Right atrium auricular region (tissue), 2 donors: ENCODE data around the gene KRTAP9-2. TPM values are rescaled to one million over a fixed set of nuclear protein-coding genes. Genes with fewer than 3 reads are reported as not detected.
"Not testable (repeated sequence)": the region's sequence is repeated elsewhere in the genome, so short reads cannot be mapped to it uniquely, and the experiment has no call there.

Source experiments
- DNase-seq: peaks from one replicate; pipeline ENCODE4 v3.0.0-alpha.2; 2019; ENCODE audit warnings: low spot score
- H3K27ac ChIP-seq, 2 donors: fragments of 200-600 bp; sonication (generic); 1 replicate in 1 of 2; 2 replicates in 1 of 2; pipeline ENCODE4 v1.5.1; 2016 to 2019
- H3K27me3 ChIP-seq, 2 donors: fragments of 200-600 bp; sonication (generic); one replicate each; pipeline versions ENCODE4 v1.5.1 to v1.6.0; 2017 to 2019
- H3K36me3 ChIP-seq: fragments of 200-600 bp; sonication (generic); one replicate; pipeline ENCODE4 v1.5.1; 2016
- H3K4me1 ChIP-seq, 2 donors: fragments of 200-600 bp; sonication (generic); one replicate each; pipeline versions ENCODE4 v1.5.1 to v1.6.0; 2017 to 2019
- H3K4me3 ChIP-seq, 2 donors: fragments of 200-600 bp; sonication (generic); 1 replicate in 1 of 2; 2 replicates in 1 of 2; pipeline ENCODE4 v1.5.1; 2017 to 2019; ENCODE audit warnings: mild to moderate bottlenecking in 1 of 2, moderate library complexity in 1 of 2
- H3K9me3 ChIP-seq, 2 donors: fragments of 200-600 bp; sonication (generic); one replicate each; pipeline ENCODE4 v1.5.1; 2019
- CTCF ChIP-seq, 2 donors: fragments of 200-600 bp; sonication (generic); IDR thresholded peaks; one replicate each; pipeline ENCODE4 v1.5.1; 2019; ENCODE audit warnings: antibody characterized with exemption in 2 of 2
- total RNA-seq, 2 donors: library from RNA; depleted of rRNA; stranded (reverse); fragments of >200 nt; gene quantifications; one replicate each; pipeline ENCODE4 v1.1.0, GENCODE V29; 2016

KRTAP9-2 gene
- total RNA-seq, 2 donors from 2014 or later: not detected

- H3K9me3 ChIP-seq: no peaks in the 10 kb centered on the region
- TF ChIP-seq CTCF (IDR thresholded peaks at IDR 0.05): no peak
- no peak for DNase-seq
- no peaks in the 10 kb centered on the region for H3K36me3 ChIP-seq
- no peak overlapping the region for H3K27ac ChIP-seq
- H3K4me3 ChIP-seq: no peak overlapping the region
- H3K27me3 ChIP-seq: no peaks in the 10 kb centered on the region
- H3K4me1 ChIP-seq: no peaks in the 10 kb centered on the region
Measured at GRCh38 chr17:41231731-41232130, 5.3 kb downstream of the KRTAP9-2 start.

GRCh38 chr17:41232399-41233105 is 6.1 kb downstream of the KRTAP9-2 start, which contains the start of gene KRTAP9-3:
Gene KRTAP9-3 (plus strand): TSS chr17:41232449. CDS start chr17:41232502, 53 bp downstream.
- not testable (repeated sequence) for H3K4me1 ChIP-seq, H3K27ac ChIP-seq, H3K36me3 ChIP-seq, DNase-seq, H3K4me3 ChIP-seq, H3K27me3 ChIP-seq, H3K9me3 ChIP-seq

DNA sequence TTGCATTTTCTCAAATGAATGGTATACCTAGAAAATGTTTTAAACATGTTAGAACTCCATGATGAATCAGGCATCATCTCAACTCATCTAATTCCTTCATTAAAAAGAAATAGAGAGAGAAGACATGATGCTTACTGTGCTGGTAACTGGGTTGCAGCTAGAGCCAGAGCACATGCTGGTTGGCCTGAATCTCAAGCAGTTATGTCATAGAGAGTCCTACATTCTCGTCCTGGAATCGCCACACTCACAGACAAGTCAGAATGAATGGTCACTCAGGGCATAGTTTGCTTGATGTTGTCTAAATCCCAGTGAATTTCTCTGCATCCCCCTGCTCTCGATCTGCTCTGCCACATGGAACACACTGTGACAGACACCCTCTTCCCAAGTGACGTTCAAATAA is 10.7 kb downstream of the KRTAP9-2 start:
- H3K9me3 ChIP-seq, H3K27ac ChIP-seq, H3K4me3 ChIP-seq, DNase-seq, H3K27me3 ChIP-seq, H3K36me3 ChIP-seq, H3K4me1 ChIP-seq: not testable (repeated sequence)

- H3K27ac ChIP-seq, H3K27me3 ChIP-seq, H3K9me3 ChIP-seq, DNase-seq, H3K36me3 ChIP-seq, H3K4me1 ChIP-seq, H3K4me3 ChIP-seq: not testable (repeated sequence)
Measured at GRCh38 chr17:41237949-41238437, 11.5 kb downstream of the KRTAP9-2 start, which contains the start of gene KRTAP9-8. Gene KRTAP9-8 (plus strand): TSS chr17:41237999. CDS start chr17:41238052, 53 bp downstream.

GRCh38 chr17:41246995-41247787 is 20.7 kb downstream of the KRTAP9-2 start:
- H3K9me3 ChIP-seq, H3K36me3 ChIP-seq, H3K27ac ChIP-seq, H3K27me3 ChIP-seq, DNase-seq, H3K4me3 ChIP-seq, H3K4me1 ChIP-seq: not testable (repeated sequence)

DNA sequence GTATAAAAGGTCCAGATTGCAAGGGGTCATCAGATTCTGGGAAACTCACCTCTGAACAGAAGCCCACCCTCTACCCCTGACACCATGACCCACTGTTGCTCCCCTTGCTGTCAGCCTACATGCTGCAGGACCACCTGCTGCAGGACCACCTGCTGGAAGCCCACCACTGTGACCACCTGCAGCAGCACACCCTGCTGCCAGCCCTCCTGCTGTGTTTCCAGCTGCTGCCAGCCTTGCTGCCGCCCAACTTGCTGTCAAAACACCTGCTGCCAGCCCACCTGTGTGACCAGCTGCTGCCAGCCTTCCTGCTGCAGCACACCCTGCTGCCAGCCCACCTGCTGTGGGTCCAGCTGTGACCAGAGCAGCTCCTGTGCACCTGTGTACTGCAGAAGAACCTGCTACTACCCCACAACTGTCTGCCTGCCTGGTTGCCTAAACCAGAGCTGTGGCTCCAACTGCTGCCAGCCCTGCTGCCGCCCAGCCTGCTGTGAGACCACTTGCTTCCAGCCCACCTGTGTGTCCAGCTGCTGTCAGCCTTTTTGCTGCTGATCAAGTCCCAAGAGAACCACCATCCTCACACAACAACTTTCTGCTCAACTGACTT is 23.3 kb downstream of the KRTAP9-2 start, which contains the start of gene KRTAP9-4:
Gene KRTAP9-4, plus strand, starts transcription at position 51 of the 604 bp plus-strand sequence. Its CDS starts 34 bp downstream, at position 85.
- not testable (repeated sequence) for H3K4me1 ChIP-seq, H3K27me3 ChIP-seq, H3K9me3 ChIP-seq, H3K36me3 ChIP-seq, H3K4me3 ChIP-seq, DNase-seq, H3K27ac ChIP-seq

DNA sequence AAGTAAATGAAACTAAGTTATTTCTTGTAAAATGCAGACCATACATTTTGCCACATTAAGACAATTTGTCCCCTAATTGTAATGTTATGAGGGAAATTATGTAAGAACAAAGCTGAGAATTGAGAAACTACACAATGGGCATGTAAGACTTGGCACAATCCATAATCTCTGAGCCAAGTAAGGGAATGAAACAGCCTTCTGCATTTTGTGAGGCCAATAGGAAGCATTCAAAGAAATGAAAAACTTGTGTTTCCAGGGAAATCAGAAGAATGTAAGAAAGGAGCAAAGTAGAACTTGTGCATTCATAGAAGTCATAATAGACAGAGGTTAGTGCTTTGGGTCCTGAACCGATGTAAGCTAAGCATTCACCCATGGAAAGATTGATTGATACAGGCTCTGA is 24.8 kb downstream of the KRTAP9-2 start:
- Histone ChIP-seq H3K27ac (no peak overlapping the region), H3K9me3 (no peaks in the 10 kb centered on the region), H3K4me3 (no peak overlapping the region), H3K27me3 (no peaks in the 10 kb centered on the region), H3K4me1 (no peaks in the 10 kb centered on the region), H3K36me3 (no peaks in the 10 kb centered on the region)
- no peak for DNase-seq
- no peak for TF ChIP-seq CTCF (IDR thresholded peaks at IDR 0.05)

GRCh38 chr17:41254861-41255260 is 28.4 kb downstream of the KRTAP9-2 start:
- H3K4me3 ChIP-seq: no peak overlapping the region
- no peak for TF ChIP-seq CTCF (IDR thresholded peaks at IDR 0.05)
- no peaks in the 10 kb centered on the region for H3K9me3 ChIP-seq
- no peaks in the 10 kb centered on the region for H3K4me1 ChIP-seq
- H3K27ac ChIP-seq: no peak overlapping the region
- no peaks in the 10 kb centered on the region for H3K36me3 ChIP-seq
- H3K27me3 ChIP-seq: no peaks in the 10 kb centered on the region
- no peak for DNase-seq

DNA sequence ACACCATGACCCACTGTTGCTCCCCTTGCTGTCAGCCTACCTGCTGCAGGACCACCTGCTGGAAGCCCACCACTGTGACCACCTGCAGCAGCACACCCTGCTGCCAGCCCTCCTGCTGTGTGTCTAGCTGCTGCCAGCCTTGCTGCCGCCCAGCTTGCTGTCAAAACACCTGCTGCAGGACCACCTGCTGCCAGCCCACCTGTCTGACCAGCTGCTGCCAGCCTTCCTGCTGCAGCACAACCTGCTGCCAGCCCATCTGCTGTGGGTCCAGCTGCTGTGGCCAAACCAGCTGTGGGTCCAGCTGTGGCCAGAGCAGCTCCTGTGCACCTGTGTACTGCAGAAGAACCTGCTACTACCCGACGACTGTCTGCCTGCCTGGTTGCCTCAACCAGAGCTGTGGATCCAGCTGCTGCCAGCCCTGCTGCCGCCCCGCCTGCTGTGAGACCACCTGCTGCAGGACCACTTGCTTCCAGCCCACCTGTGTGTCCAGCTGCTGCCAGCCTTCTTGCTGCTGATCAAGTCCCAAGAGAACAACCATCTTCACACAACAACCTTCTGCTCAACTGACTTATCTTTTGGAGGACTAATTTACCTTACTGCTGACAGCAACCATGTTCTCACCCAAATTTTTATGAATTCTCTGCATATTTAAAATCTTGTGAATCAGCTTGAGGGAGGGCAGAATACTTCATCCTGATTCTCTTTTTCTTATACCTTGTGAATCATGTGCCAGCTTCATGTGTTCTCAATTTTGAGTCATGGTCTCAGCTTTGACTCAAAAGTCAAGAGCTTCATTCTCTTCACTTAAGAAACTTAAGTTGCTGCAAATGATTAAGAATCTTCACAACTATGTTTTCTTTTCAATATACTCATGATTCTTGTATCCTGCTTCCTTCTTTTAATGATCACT is 29.2 kb downstream of the KRTAP9-2 start, which contains the start of gene KRTAP9-9:
Gene KRTAP9-9, plus strand, starts transcription at position 4 of the 910 bp plus-strand sequence.
- not testable (repeated sequence) for H3K4me3 ChIP-seq, H3K27ac ChIP-seq, H3K27me3 ChIP-seq, DNase-seq, H3K4me1 ChIP-seq, H3K9me3 ChIP-seq, H3K36me3 ChIP-seq
